ENCODE measurements around the gene PLP1. TPM values are rescaled to one million over a fixed set of nuclear protein-coding genes. Genes with fewer than 3 reads are reported as not detected.
A peak's percentile ranks its signal among the peaks of the same experiment; 100 is the strongest.

Gene PLP1
- total RNA-seq, 1 donor from 2014 or later, result not detected

GRCh38 chrX:103825881-103826280 lies 49.2 kb downstream of the PLP1 start:
- no peak for DNase-seq (ENCODE audit: low read depth in 2 of 2)

GRCh38 chrX:103828529-103828928 lies 51.9 kb downstream of the PLP1 start:
- DNase-seq (ENCODE audit: low read depth in 2 of 2), result no peak

- no peak for DNase-seq (ENCODE audit: low read depth in 2 of 2)
These were observed 54.2 kb downstream of the PLP1 start for GRCh38 chrX:103830848-103831247.

GRCh38 chrX:103831342-103831802 lies 54.7 kb downstream of the PLP1 start:
- peak in 1 of 2 donors; percentile 31 for DNase-seq (ENCODE audit: low read depth in 2 of 2)

- peak; percentile 1 to 61 for DNase-seq (ENCODE audit: low read depth in 2 of 2)
These were observed 55.3 kb downstream of the PLP1 start, which contains the start of gene RAB9B for GRCh38 chrX:103831803-103832544. Gene RAB9B (minus strand): TSS chrX:103832257. CDS start chrX:103825784, 6,473 bp downstream.

- no peak for DNase-seq (ENCODE audit: low read depth in 2 of 2)
These were observed 62.8 kb downstream of the PLP1 start for GRCh38 chrX:103839404-103839803.

Other genes starting within 250 kb of the PLP1 start
- gene TCEAL4, start 191.3 kb upstream of the PLP1 start, total RNA-seq, result 28.1 and 36.9 TPM in 2 replicates
- gene TCEAL3, start 168.9 kb upstream of the PLP1 start, total RNA-seq, result 5.7 and 6.9 TPM in 2 replicates
- gene TCEAL1, start 147.9 kb upstream of the PLP1 start, total RNA-seq, result 18.5 and 21.8 TPM in 2 replicates
- gene MORF4L2, start 90.1 kb upstream of the PLP1 start, total RNA-seq, result 351 and 368 TPM in 2 replicates
- gene TMEM31, start 65.9 kb upstream of the PLP1 start, total RNA-seq, result 0.22 TPM in 1 of 2 replicates, not detected in the other
- gene RAB9B, start 55.4 kb downstream of the PLP1 start, total RNA-seq, result 0.60 and 0.65 TPM in 2 replicates
- 3.1 and 3.6 TPM in 2 replicates for gene TMSB15B, start 185.8 kb downstream of the PLP1 start, total RNA-seq
- not detected in 2 replicates for gene H2BW1, start 236.9 kb downstream of the PLP1 start, total RNA-seq